ENCODE results near the gene RIMKLB.
A peak's percentile ranks its signal among the peaks of the same experiment; 100 is the strongest.
"Not testable (repeated sequence)": the region's sequence is repeated elsewhere in the genome, so short reads cannot be mapped to it uniquely, and the experiment has no call there.

Gene RIMKLB

GRCh38 chr12:8692573-8692972, 5.2 kb upstream of the RIMKLB start:
- DNase-seq, result peak in 52 of 58 donors; percentile 9 to 87 (median 49)

GRCh38 chr12:8695116-8695515, 2.7 kb upstream of the RIMKLB start:
- DNase-seq, result no peak

GRCh38 chr12:8696442-8697090, 1.2 kb upstream of the RIMKLB start:
- no peak for DNase-seq

- DNase-seq, result peak in 9 of 58 donors; percentile 3 to 77 (median 49)
Measured at GRCh38 chr12:8697120-8697475, 693 bp upstream of the RIMKLB start.

- DNase-seq, result peak in 39 of 58 donors; percentile 10 to 72 (median 37)
Measured at GRCh38 chr12:8698132-8698851, 501 bp downstream of the RIMKLB start.

GRCh38 chr12:8698879-8699278, 1.1 kb downstream of the RIMKLB start:
- DNase-seq, result no peak

GRCh38 chr12:8699714-8700113, 1.9 kb downstream of the RIMKLB start:
- no peak for DNase-seq

GRCh38 chr12:8701046-8701660, 3.4 kb downstream of the RIMKLB start:
- DNase-seq, result no peak

- no peak for DNase-seq
Measured at GRCh38 chr12:8702159-8702558, 4.4 kb downstream of the RIMKLB start.

GRCh38 chr12:8709124-8709830, 11.5 kb downstream of the RIMKLB start:
- no peak for DNase-seq

GRCh38 chr12:8712572-8712971, 14.8 kb downstream of the RIMKLB start:
- DNase-seq, result no peak

GRCh38 chr12:8722286-8722800, 24.6 kb downstream of the RIMKLB start:
- DNase-seq, result no peak

- DNase-seq, result no peak
Measured at GRCh38 chr12:8734873-8735381, 37.1 kb downstream of the RIMKLB start.

GRCh38 chr12:8742501-8742900, 44.7 kb downstream of the RIMKLB start:
- no peak for DNase-seq

GRCh38 chr12:8743121-8743520, 45.3 kb downstream of the RIMKLB start:
- DNase-seq, result not testable (repeated sequence)

- DNase-seq, result not testable (repeated sequence)
Measured at GRCh38 chr12:8745631-8746030, 47.8 kb downstream of the RIMKLB start.

GRCh38 chr12:8746046-8746445, 48.3 kb downstream of the RIMKLB start:
- no peak for DNase-seq

GRCh38 chr12:8760076-8760475, 62.3 kb downstream of the RIMKLB start:
- not testable (repeated sequence) for DNase-seq

GRCh38 chr12:8762701-8763100, 64.9 kb downstream of the RIMKLB start:
- not testable (repeated sequence) for DNase-seq

- DNase-seq, result not testable (repeated sequence)
Measured at GRCh38 chr12:8766121-8766520, 68.3 kb downstream of the RIMKLB start.

GRCh38 chr12:8770499-8770898, 72.7 kb downstream of the RIMKLB start:
- no peak for DNase-seq

Data from anterior cingulate cortex (tissue), 58 donors.